SKM-1 treated with dmso at 0.1 percent for 144 hours (cell line): ENCODE data around the gene SETD5.
A peak's percentile ranks its signal among the peaks of the same experiment; 100 is the strongest.
"Not testable (repeated sequence)": the region's sequence is repeated elsewhere in the genome, so short reads cannot be mapped to it uniquely, and the experiment has no call there.

Source experiments
- DNase-seq: peaks from one replicate; lab custom pipeline; 2025; ENCODE audit not compliant: unreplicated experiment; lab: John Stamatoyannopoulos, UW

The SETD5 gene

GRCh38 chr3:9448643-9449042 lies 51.2 kb downstream of the SETD5 start:
- DNase-seq, result no peak

- DNase-seq, result no peak
These were observed 52.7 kb downstream of the SETD5 start for GRCh38 chr3:9450126-9450525.

- no peak for DNase-seq
These were observed 53.6 kb downstream of the SETD5 start for GRCh38 chr3:9450991-9451390.

GRCh38 chr3:9452417-9452816 lies 55.0 kb downstream of the SETD5 start:
- no peak for DNase-seq

GRCh38 chr3:9455596-9456131 lies 58.2 kb downstream of the SETD5 start:
- no peak for DNase-seq

- DNase-seq, result no peak
These were observed 70.0 kb downstream of the SETD5 start for GRCh38 chr3:9467451-9467850.

GRCh38 chr3:9468460-9468859 lies 71.0 kb downstream of the SETD5 start:
- DNase-seq, result no peak

- no peak for DNase-seq
These were observed 72.6 kb downstream of the SETD5 start for GRCh38 chr3:9469986-9470385.

GRCh38 chr3:9473496-9474065 lies 76.2 kb downstream of the SETD5 start:
- DNase-seq, result no peak

- DNase-seq, result no peak
These were observed 77.1 kb downstream of the SETD5 start for GRCh38 chr3:9474482-9474881.

- no peak for DNase-seq
These were observed 79.5 kb downstream of the SETD5 start for GRCh38 chr3:9476935-9477334.

GRCh38 chr3:9480265-9480664 lies 82.8 kb downstream of the SETD5 start:
- DNase-seq, result no peak

- DNase-seq, result no peak
These were observed 87.8 kb downstream of the SETD5 start for GRCh38 chr3:9485248-9485647.

- no peak for DNase-seq
These were observed 94.1 kb downstream of the SETD5 start for GRCh38 chr3:9491506-9491905.

- DNase-seq, result not testable (repeated sequence)
These were observed 96.6 kb downstream of the SETD5 start for GRCh38 chr3:9494036-9494435.

GRCh38 chr3:9496893-9497292 lies 99.5 kb downstream of the SETD5 start:
- no peak for DNase-seq

GRCh38 chr3:9497821-9498565 lies 100.6 kb downstream of the SETD5 start:
- no peak for DNase-seq

- no peak for DNase-seq
These were observed 101.4 kb downstream of the SETD5 start for GRCh38 chr3:9498781-9499180.

- DNase-seq, result no peak
These were observed 102.2 kb downstream of the SETD5 start for GRCh38 chr3:9499455-9500107.

GRCh38 chr3:9500108-9501050 lies 103.0 kb downstream of the SETD5 start:
- DNase-seq, result peak; percentile 37

- no peak for DNase-seq
These were observed 103.8 kb downstream of the SETD5 start for GRCh38 chr3:9501226-9501625.
